H1 (cell line): Measurements from ENCODE around the gene DMPK. TPM values are rescaled to one million over a fixed set of nuclear protein-coding genes. Genes with fewer than 3 reads are reported as not detected.

Source experiments
- ATF3 ChIP-seq: IDR thresholded peaks from 2 replicates; pipeline ENCODE4 v1.6.1; 2011; ENCODE audit warnings: low read depth, mild to moderate bottlenecking, low read length; ENCODE audit not compliant: insufficient read depth
- BRCA1 ChIP-seq: IDR thresholded peaks from 2 replicates; pipeline ENCODE4 v1.6.1; 2012; ENCODE audit warnings: low read depth, low read length, improper control_type of control experiment
- CTBP2 ChIP-seq: IDR thresholded peaks from 2 replicates; pipeline ENCODE4 v1.7.0; 2011; ENCODE audit warnings: borderline replicate concordance, mild to moderate bottlenecking, moderate library complexity, mixed read lengths, low read length; ENCODE audit not compliant: insufficient read depth, insufficient read length
- EGR1 ChIP-seq: IDR thresholded peaks from 2 replicates; pipeline ENCODE4 v1.6.1; 2011; ENCODE audit warnings: low read depth, low read length, borderline replicate concordance
- MAX ChIP-seq: IDR thresholded peaks from 2 replicates; pipeline ENCODE4 v1.6.1; 2012; ENCODE audit warnings: inconsistent platforms
- NRF1 ChIP-seq: IDR thresholded peaks from 2 replicates; pipeline ENCODE4 v1.6.1; 2011; ENCODE audit warnings: mild to moderate bottlenecking, low read depth, low read length, improper control_type of control experiment
- POLR2A ChIP-seq, 2 experiments: IDR thresholded peaks; 1 replicate in 1 of 2; 2 replicates in 1 of 2; pipeline ENCODE4 v1.6.1; 2011; ENCODE audit warnings: low read depth in 2 of 2, low read length in 2 of 2, mild to moderate bottlenecking in 2 of 2; ENCODE audit errors: control extremely low read depth in 1 of 2
- RBBP5 ChIP-seq: IDR thresholded peaks from 2 replicates; pipeline ENCODE4 v1.7.1; 2012; ENCODE audit warnings: low read depth, mild to moderate bottlenecking, inconsistent platforms, low read length, moderate library complexity, borderline replicate concordance
- SIN3A ChIP-seq, 2 experiments: IDR thresholded peaks in 1 of 2; conservative IDR thresholded peaks in 1 of 2; 2 replicates each; pipeline ENCODE4 v1.6.1; 2011 to 2012; ENCODE audit warnings: low read length in 2 of 2, improper control_type of control experiment in 1 of 2, low read depth in 1 of 2, mild to moderate bottlenecking in 1 of 2
- SUZ12 ChIP-seq: fragments of 200-600 bp; sonication (generic); IDR thresholded peaks from 2 replicates; pipeline ENCODE4 v1.6.1; 2012; ENCODE audit warnings: mild to moderate bottlenecking, inconsistent platforms, low read length, moderate library complexity, mixed read lengths
- TAF1 ChIP-seq: IDR thresholded peaks from 2 replicates; pipeline ENCODE4 v1.6.1; 2011; ENCODE audit warnings: mild to moderate bottlenecking, low read depth, low read length
- TAF7 ChIP-seq: optimal IDR thresholded peaks from 2 replicates; pipeline ENCODE3; 2011; ENCODE audit warnings: low read depth, mild to moderate bottlenecking, inconsistent platforms, low read length, moderate library complexity, borderline replicate concordance
- TBP ChIP-seq: IDR thresholded peaks from 2 replicates; pipeline ENCODE4 v1.6.1; 2011; ENCODE audit warnings: low read depth, low read length, improper control_type of control experiment
- TCF12 ChIP-seq: IDR thresholded peaks from 2 replicates; pipeline ENCODE4 v1.6.1; 2011; ENCODE audit warnings: low read depth, mild to moderate bottlenecking, low read length
- polyA plus RNA-seq, 7 experiments: library from polyadenylated mRNA; depleted of rRNA in 3 of 7; stranded (reverse) in 5 of 7; unstranded in 2 of 7; fragments of >200 nt in 5 of 7; fragments of 200-250 nt in 2 of 7; gene quantifications; 1 replicate in 5 of 7; 2 replicates in 1 of 7; 4 replicates in 1 of 7; pipeline versions ENCODE4 v1.2.1 to v1.2.3, GENCODE V29; 2011 to 2013; ENCODE audit warnings: missing spikeins in 2 of 7, mixed read lengths in 2 of 7
- total RNA-seq: library from RNA; stranded (reverse); fragmentation: NEBNext Ultra II Directional; extraction: Animal tissue kit (Norgen Biotek cat#: 25700); gene quantifications from 2 replicates; pipeline ENCODE4 v1.2.1, GENCODE V29; 2021

Gene DMPK
- total and polyA plus RNA-seq, 2 of the 8 experiments (the other 6 are each of a cell fraction or from before 2014, with no cell fraction given): 13.7 to 27.4 TPM

GRCh38 chr19:45767410-45767880 lies 14.8 kb downstream of the DMPK start (continued):
- no peak for TF ChIP-seq BRCA1
- no peak for TF ChIP-seq NRF1
- no peak for TF ChIP-seq ATF3
- peak; percentile 7; the same call in 1 of the 2 replicates for TF ChIP-seq TBP
- no peak for TF ChIP-seq SUZ12
- TF ChIP-seq RBBP5: no peak
- no peak for TF ChIP-seq CTBP2
- TF ChIP-seq EGR1: no peak; the same call in 1 of the 2 replicates
- no peak for TF ChIP-seq POLR2A (IDR thresholded peaks at IDR 0.05; ENCODE audit: control extremely low read depth in 1 of 2, low read depth in 2 of 2, low read length in 2 of 2)
- no peak for TF ChIP-seq TAF1
- no peak for TF ChIP-seq TCF12
- peak in 1 of 2 experiments; percentile 42; a peak in 1 of 4 replicates for TF ChIP-seq SIN3A (conservative IDR thresholded peaks at IDR 0.05 in 1 of 2, IDR thresholded peaks at IDR 0.05 in 1 of 2; ENCODE audit: low read depth in 1 of 2, low read length in 2 of 2)
- TF ChIP-seq TAF7: no peak
- TF ChIP-seq MAX: peak; percentile 48; the same call in 1 of the 2 replicates
- TF ChIP-seq, all 59 proteins: peak for 4
